HTERT RPE-1 (cell line): ENCODE measurements around the gene TUBA3E.
"Not testable (repeated sequence)": the region's sequence is repeated elsewhere in the genome, so short reads cannot be mapped to it uniquely, and the experiment has no call there.

Experiments
- in situ Hi-C: fragments of 300-500 bp; cut with MboI; formaldehyde crosslinking; loops from 4 replicates; pipeline ENCODE4 v1.14.3; 2020; ENCODE audit warnings: low sequenced_read_pairs

The TUBA3E gene

GRCh38 chr2:130198343-130198742 is at the start of gene TUBA3E:
Gene TUBA3E, minus strand, starts transcription at chr2:130198439. Its CDS starts 79 bp downstream, at chr2:130198360.
- in situ Hi-C loops, result no loop called here

DNA sequence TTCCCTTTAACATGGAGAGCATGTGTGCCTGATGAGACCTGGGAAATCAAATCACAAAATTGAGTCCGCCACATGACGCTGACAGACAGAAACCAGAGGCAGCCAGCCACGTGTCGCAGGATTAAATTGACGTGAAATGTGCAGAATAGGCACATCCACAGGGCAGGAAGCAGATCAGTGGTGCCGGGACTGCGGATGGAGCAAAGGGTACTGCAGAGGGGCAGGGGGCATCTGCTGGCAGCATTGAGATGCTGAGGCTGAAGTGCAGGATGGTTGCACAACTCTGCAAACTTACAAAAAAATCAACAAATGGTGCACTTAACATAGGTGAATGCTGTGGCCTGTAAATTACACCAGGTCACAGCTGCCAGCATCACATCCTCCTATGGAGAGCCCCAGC is 48.2 kb upstream of the TUBA3E start:
- in situ Hi-C loops, result no loop called here

GRCh38 chr2:130245976-130246375 is 47.7 kb upstream of the TUBA3E start:
- in situ Hi-C loops, result no loop called here

- in situ Hi-C loops, result no loop called here
Observed at GRCh38 chr2:130243359-130243758, 45.1 kb upstream of the TUBA3E start.

DNA sequence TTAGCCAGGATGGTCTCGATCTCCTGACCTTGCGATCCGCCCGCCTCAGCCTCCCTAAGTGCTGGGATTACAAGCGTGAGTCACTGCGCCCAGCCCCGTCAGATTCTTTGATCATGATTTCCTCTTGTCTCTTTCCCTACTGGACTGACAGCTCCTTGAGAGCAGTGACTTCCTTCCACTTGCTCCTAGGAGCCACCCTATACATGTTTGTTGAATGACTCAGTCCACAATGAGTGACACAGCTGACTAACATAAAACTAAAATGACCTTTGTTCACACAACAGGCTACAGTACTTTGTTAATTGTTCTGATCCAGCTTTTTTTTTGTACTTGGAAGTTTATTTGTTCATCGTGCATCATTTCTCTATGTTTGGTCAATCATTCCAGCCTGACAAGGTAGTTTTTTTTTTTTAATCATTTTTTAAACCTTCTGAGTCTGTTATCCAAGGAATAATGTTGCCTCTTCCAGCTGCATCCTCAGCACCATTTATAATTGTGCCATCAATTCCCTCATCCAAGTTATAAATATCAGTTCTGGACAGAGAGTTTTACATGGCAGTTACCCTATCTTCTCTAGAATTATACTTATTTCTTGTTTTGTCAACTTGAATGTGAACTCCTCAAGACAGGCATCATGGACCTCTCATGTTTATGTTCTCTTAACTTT is 42.9 kb upstream of the TUBA3E start:
- in situ Hi-C loops, result no loop called here

DNA sequence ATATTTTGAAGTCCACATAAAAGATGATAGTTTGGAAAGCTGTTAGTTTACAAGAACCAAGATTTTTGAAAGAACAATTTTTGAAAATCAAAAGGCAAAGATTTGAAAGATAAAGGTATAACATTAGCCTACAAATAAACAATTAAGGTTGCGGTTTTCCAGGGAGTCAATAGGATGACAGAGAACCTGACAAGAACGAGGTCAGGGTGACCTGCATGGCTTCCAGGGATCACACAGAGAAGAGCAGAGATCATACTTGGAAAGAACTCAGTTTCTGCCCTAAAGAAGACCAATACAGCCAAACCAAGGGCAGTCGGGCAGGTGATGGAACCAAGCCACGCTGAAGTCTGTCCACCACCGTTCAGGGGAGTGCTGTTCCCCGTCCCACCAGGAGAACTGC is 41.3 kb upstream of the TUBA3E start:
- in situ Hi-C loops, result not testable (repeated sequence)

- in situ Hi-C loops, result not testable (repeated sequence)
Observed at GRCh38 chr2:130233066-130233465, 34.8 kb upstream of the TUBA3E start.

GRCh38 chr2:130231656-130232055 is 33.4 kb upstream of the TUBA3E start:
- in situ Hi-C loops, result no loop called here

DNA sequence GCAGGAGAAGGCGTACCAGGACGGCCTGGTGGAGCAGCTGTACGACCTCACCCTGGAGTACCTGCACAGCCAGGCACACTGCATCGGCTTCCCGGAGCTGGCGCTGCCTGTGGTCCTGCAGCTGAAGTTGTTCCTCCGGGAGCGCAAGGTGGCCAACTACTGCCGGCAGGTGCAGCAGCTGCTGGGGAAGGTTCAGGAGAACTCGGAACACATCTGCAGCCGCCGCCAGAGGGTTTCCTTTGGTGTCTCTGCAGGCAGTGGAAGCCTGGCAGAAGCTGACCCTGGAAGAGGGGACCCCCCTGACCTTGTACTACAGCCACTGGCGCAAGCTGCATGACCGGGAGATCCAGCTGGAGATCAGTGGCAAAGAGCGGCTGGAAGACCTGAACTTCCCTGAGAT is 32.7 kb upstream of the TUBA3E start:
- in situ Hi-C loops, result not testable (repeated sequence)

- in situ Hi-C loops, result not testable (repeated sequence)
Observed at GRCh38 chr2:130230376-130230775, 32.1 kb upstream of the TUBA3E start.

DNA sequence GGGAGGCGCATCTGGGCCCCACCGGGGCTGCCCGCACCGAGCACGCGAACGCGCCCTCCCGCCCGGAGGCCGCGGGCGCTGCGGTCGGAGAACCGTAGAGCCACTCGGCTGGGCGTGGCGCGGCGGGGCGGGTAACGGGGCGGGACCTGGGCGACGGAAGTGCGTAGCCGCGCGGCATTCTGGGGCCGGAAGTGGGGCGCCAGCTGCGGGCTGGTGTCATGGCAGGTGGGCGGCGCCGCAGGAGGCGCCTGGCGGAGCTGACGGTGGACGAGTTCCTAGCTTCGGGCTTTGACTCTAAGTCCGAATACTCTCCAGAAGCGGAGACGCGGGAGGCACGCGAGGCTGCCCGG is 30.9 kb upstream of the TUBA3E start:
- in situ Hi-C loops, result not testable (repeated sequence)

GRCh38 chr2:130228467-130229160 is 30.4 kb upstream of the TUBA3E start:
- in situ Hi-C loops, result not testable (repeated sequence)

- in situ Hi-C loops, result not testable (repeated sequence)
Observed at GRCh38 chr2:130228005-130228404, 29.8 kb upstream of the TUBA3E start.

- in situ Hi-C loops, result not testable (repeated sequence)
Observed at GRCh38 chr2:130222523-130222922, 24.3 kb upstream of the TUBA3E start.

DNA sequence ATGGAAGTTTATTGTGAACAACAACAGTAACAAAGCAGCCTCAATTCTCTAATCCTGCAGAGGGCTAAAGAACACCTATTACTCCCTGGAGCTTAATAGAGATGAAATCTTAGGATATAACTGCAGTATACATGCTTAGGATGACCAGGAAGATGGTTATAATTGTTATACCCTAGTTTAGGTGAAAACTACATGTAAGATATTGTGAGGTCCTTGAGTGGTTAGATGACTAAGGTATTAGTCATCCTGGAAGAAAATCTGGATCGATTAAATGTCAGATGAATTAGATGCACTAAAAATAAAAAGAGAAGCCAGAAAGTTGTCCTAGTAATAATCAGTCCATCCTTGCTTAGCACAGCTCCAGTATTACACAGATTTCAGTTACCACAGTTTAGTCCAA is 22.3 kb upstream of the TUBA3E start:
- in situ Hi-C loops, result not testable (repeated sequence)

- in situ Hi-C loops, result not testable (repeated sequence)
Observed at GRCh38 chr2:130219147-130219546, 20.9 kb upstream of the TUBA3E start.

DNA sequence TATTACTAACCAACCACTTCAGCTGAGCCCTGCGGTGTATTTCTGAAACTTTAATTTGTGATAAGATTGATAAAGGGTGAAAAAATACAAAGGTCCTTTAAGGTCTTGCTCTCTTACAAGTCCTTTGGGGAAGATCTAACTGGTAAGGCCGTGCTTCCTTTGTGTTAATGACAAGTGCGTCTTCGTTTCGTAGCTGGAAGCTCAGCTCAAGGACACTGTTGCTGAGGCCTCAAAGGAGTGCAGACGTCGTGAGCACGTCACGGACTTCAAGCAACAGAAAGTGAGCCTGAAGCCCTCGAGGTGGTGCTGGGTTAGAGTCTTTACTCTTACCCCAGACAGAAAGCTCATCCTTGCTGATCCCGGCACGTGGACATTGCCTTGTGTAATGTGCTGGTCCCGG is 8.8 kb upstream of the TUBA3E start:
- in situ Hi-C loops, result not testable (repeated sequence)

DNA sequence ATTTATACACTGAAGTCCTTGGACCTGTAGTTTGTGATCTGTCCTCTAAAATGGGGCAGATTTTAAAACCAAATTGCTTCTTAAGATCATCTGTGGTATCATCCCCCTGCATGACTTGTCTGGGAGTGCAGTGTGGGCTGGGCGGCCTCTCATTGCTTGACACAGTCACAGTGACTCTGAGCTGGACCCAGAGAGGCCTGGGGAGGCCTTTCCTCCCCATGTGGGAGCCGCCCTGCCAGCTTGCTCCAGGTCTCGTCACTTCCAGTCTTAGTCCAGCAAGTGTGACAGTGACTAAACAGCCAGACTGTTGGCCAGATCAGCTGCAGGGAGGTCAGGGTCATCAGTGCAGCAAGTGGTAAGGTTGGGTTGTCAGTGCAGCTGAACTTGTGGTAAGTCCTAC is 4.9 kb upstream of the TUBA3E start:
- in situ Hi-C loops, result not testable (repeated sequence)

DNA sequence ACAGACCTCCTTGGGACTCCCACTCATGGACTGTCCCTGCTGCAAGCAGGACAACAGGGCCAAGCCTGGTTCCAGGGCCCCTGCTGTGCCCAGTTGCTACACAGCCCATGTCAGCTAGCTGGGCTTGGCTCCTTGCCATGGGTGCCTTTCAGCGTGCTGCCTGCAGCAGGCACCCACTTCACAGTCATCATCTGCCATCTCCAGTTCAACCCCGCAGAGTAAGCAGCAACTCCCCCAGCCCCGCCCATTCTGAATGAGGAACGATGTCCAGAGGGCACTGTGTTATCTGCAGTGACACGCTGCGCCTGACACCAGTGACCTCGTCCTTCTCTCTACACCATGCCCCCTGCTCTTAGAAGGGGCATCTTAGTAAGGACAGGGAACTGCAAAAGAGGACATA is 4.3 kb upstream of the TUBA3E start:
- in situ Hi-C loops, result not testable (repeated sequence)

- in situ Hi-C loops, result not testable (repeated sequence)
Observed at GRCh38 chr2:130196052-130196451, 2.2 kb downstream of the TUBA3E start.

DNA sequence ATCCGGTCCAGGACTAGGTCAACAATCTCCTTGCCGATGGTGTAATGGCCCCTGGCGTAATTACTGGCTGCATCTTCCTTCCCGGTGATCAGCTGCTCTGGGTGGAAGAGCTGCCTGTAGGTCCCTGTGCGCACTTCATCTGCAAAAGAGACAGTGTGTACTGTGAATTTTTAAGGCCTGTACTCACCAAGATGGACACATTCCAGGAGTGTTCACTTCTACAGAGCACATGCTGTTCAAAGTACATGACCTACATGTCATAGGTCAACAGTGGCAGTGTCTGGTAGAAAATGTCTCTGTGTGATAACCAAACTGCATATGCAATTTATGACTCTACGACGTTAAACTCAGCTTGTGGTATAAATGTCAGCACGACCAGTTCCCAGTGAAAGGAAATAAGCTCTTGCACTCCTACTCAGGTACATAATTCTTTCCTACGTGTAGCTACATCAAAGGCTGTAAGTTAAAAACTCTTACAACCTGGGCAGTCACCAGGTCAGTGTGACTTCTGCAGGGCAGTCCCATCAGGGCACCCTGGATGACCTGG is 3.1 kb downstream of the TUBA3E start:
- in situ Hi-C loops, result not testable (repeated sequence)

- in situ Hi-C loops, result not testable (repeated sequence)
Observed at GRCh38 chr2:130193824-130194223, 4.4 kb downstream of the TUBA3E start.
